WTC11 (cell line): ENCODE measurements around the gene DUOX2. TPM values are rescaled to one million over a fixed set of nuclear protein-coding genes. Genes with fewer than 3 reads are reported as not detected.

Experiments
- ATAC-seq: fragments of 200-7000 bp; cut with Tn5 transposase; 2 replicates; pipeline ENCODE4 v1.10.0; 2021; ENCODE audit warnings: mild to moderate bottlenecking, moderate library complexity
- CTCF ChIA-PET: fragments of 300-600 bp; sonication (Branson Sonifier 250); formaldehyde crosslinking; loops from one replicate; lab custom pipeline; 2021; ENCODE audit warnings: antibody characterized with exemption; lab: Charles Lee
- POLR2A ChIA-PET: fragments of 350-600 bp; sonication (Branson Sonifier 250); formaldehyde crosslinking; loops from one replicate; lab custom pipeline; 2021; ENCODE audit warnings: antibody characterized with exemption; lab: Charles Lee
- DNase-seq: peaks from one replicate; pipeline ENCODE4 v3.0.0; 2021; ENCODE audit warnings: low spot score
- H3K27ac Mint-ChIP-seq: 2 replicates; pipeline ENCODE4 v1.8.0; 2021; ENCODE audit warnings: mixed read lengths
- H3K27me3 Mint-ChIP-seq: 2 replicates; pipeline ENCODE4 v1.8.0; 2021; ENCODE audit warnings: low read depth, mild to moderate bottlenecking, moderate library complexity, mixed read lengths
- H3K36me3 Mint-ChIP-seq: 2 replicates; pipeline ENCODE4 v1.8.0; 2021; ENCODE audit warnings: mixed read lengths
- H3K4me1 Mint-ChIP-seq: 2 replicates; pipeline ENCODE4 v1.8.0; 2022; ENCODE audit warnings: mixed read lengths
- H3K4me3 Mint-ChIP-seq: 2 replicates; pipeline ENCODE4 v1.8.0; 2021; ENCODE audit warnings: mild to moderate bottlenecking, moderate library complexity, mixed read lengths
- H3K9me3 Mint-ChIP-seq: 2 replicates; pipeline ENCODE4 v1.8.0; 2021; ENCODE audit warnings: mixed read lengths
- ARID4B ChIP-seq: sonication (generic); formaldehyde crosslinking; IDR thresholded peaks from 2 replicates; pipeline ENCODE4 v1.8.0; 2023; ENCODE audit warnings: missing genetic modification reagents, mild to moderate bottlenecking, borderline replicate concordance
- ATF1 ChIP-seq: sonication (generic); formaldehyde crosslinking; IDR thresholded peaks from 2 replicates; pipeline ENCODE4 v1.8.1; 2023; ENCODE audit warnings: mild to moderate bottlenecking, moderate library complexity, missing genetic modification reagents
- CREB1 ChIP-seq: sonication (generic); formaldehyde crosslinking; IDR thresholded peaks from 2 replicates; pipeline ENCODE4 v1.8.0; 2023; ENCODE audit warnings: mild to moderate bottlenecking, missing genetic modification reagents
- E2F4 ChIP-seq: sonication (generic); formaldehyde crosslinking; IDR thresholded peaks from 2 replicates; pipeline ENCODE4 v1.8.1; 2022; ENCODE audit warnings: low read depth, mild to moderate bottlenecking, moderate library complexity, missing genetic modification reagents, borderline replicate concordance
- EMX1 ChIP-seq: fragments of 250-450 bp; sonication (Bioruptor Pico); IDR thresholded peaks from 2 replicates; pipeline ENCODE4 v1.8.0; 2021; ENCODE audit warnings: mild to moderate bottlenecking
- KAT7 ChIP-seq: sonication (generic); formaldehyde crosslinking; IDR thresholded peaks from 2 replicates; pipeline ENCODE4 v1.8.1; 2023; ENCODE audit warnings: missing genetic modification reagents, mild to moderate bottlenecking, borderline replicate concordance
- PREB ChIP-seq: sonication (generic); formaldehyde crosslinking; IDR thresholded peaks from 2 replicates; pipeline ENCODE4 v1.8.1; 2022; ENCODE audit warnings: mild to moderate bottlenecking, missing genetic modification reagents, moderate library complexity, borderline replicate concordance
- RELA ChIP-seq: sonication (generic); formaldehyde crosslinking; IDR thresholded peaks from 2 replicates; pipeline ENCODE4 v1.8.1; 2022; ENCODE audit warnings: missing genetic modification reagents, mild to moderate bottlenecking, borderline replicate concordance
- SMAD3 ChIP-seq: sonication (generic); formaldehyde crosslinking; IDR thresholded peaks from 2 replicates; pipeline ENCODE4 v1.8.0; 2022; ENCODE audit warnings: missing genetic modification reagents, mild to moderate bottlenecking, borderline replicate concordance
- SOX15 ChIP-seq: fragments of 250-450 bp; sonication (Bioruptor Pico); IDR thresholded peaks from 2 replicates; pipeline ENCODE4 v1.9.0; 2021; ENCODE audit warnings: mild to moderate bottlenecking
- TCF7 ChIP-seq: sonication (generic); formaldehyde crosslinking; IDR thresholded peaks from 2 replicates; pipeline ENCODE4 v1.8.0; 2022; ENCODE audit warnings: mild to moderate bottlenecking, low read depth, missing genetic modification reagents, moderate library complexity
- TP53 ChIP-seq: sonication (generic); formaldehyde crosslinking; IDR thresholded peaks from 2 replicates; pipeline ENCODE4 v1.8.1; 2023; ENCODE audit warnings: mild to moderate bottlenecking, missing genetic modification reagents
- USF2 ChIP-seq: sonication (generic); formaldehyde crosslinking; IDR thresholded peaks from 2 replicates; pipeline ENCODE4 v1.8.1; 2023; ENCODE audit warnings: mild to moderate bottlenecking, missing genetic modification reagents, moderate library complexity
- ZMAT4 ChIP-seq: fragments of 250-450 bp; sonication (Bioruptor Pico); IDR thresholded peaks from 2 replicates; pipeline ENCODE4 v1.9.0; 2021; ENCODE audit warnings: mild to moderate bottlenecking
- ZNF423 ChIP-seq: fragments of 250-450 bp; sonication (Bioruptor Pico); IDR thresholded peaks from 2 replicates; pipeline ENCODE4 v2.1.2; 2022; ENCODE audit warnings: mild to moderate bottlenecking, moderate library complexity
- ZNF512 ChIP-seq: sonication (generic); formaldehyde crosslinking; IDR thresholded peaks from 2 replicates; pipeline ENCODE4 v1.8.1; 2022; ENCODE audit warnings: missing genetic modification reagents, borderline replicate concordance
- ZNF671 ChIP-seq: fragments of 250-450 bp; sonication (Bioruptor Pico); IDR thresholded peaks from 2 replicates; pipeline ENCODE4 v1.8.0; 2021; ENCODE audit warnings: mild to moderate bottlenecking
- total RNA-seq: library from RNA; stranded (reverse); gene quantifications from 3 replicates; pipeline ENCODE4 v1.2.3, GENCODE V29; 2021

Gene DUOX2
- total RNA-seq, 1 experiment from 2014 or later, result 0.13 TPM

- TF ChIP-seq ZNF423, result no peak
- TF ChIP-seq CREB1 (CRISPR knock-in tag), result no peak
- TF ChIP-seq SMAD3, result no peak
- TF ChIP-seq TCF7 (CRISPR knock-in tag), result no peak
- TF ChIP-seq ATF1, result no peak
Measured at GRCh38 chr15:45156744-45157455, 42.9 kb upstream of the DUOX2 start (continued).

GRCh38 chr15:45155739-45156138 is 41.8 kb upstream of the DUOX2 start:
- no peak for TF ChIP-seq E2F4
- TF ChIP-seq TP53 (CRISPR knock-in tag), result no peak
- TF ChIP-seq PREB, result no peak
- no peak for TF ChIP-seq EMX1 (CRISPR knock-in tag)
- no peak for TF ChIP-seq ZMAT4
- TF ChIP-seq ZNF512 (CRISPR knock-in tag), result no peak
- TF ChIP-seq CREB1 (CRISPR knock-in tag), result no peak
- TF ChIP-seq ZNF671 (CRISPR knock-in tag), result no peak
- no peak for TF ChIP-seq USF2 (CRISPR knock-in tag)
- no peak for TF ChIP-seq RELA (CRISPR knock-in tag)
- TF ChIP-seq KAT7 (CRISPR knock-in tag), result no peak
- no peak for TF ChIP-seq ZNF423
- TF ChIP-seq ARID4B (CRISPR knock-in tag), result no peak
- TF ChIP-seq SOX15, result no peak
- peaks cover 17% of the 10 kb centered on the region for H3K27me3 Mint-ChIP-seq
- CTCF ChIA-PET, result interaction anchor here (1.1 kb wide), 2 partner anchors 15 to 29 kb away, joined by 3 read pairs; no protein-coding TSS in a partner anchor
- ATAC-seq (no peak), DNase-seq (no peak)
- POLR2A ChIA-PET, result no interaction called here
- H3K4me3 Mint-ChIP-seq, result no peak overlapping the region
- H3K9me3 Mint-ChIP-seq, result no peaks in the 10 kb centered on the region
- H3K27ac Mint-ChIP-seq, result no peak overlapping the region
- no peaks in the 10 kb centered on the region for H3K36me3 Mint-ChIP-seq
- H3K4me1 Mint-ChIP-seq, result 0 out of 2 replicates have a peak, but pooled peaks cover 3% of the 10 kb centered on the region
